Right ventricle myocardium superior (tissue), 1 donor: ENCODE results near the gene ROR1. TPM values are rescaled to one million over a fixed set of nuclear protein-coding genes. Genes with fewer than 3 reads are reported as not detected.

Experiments
- ATAC-seq: fragments of 200-7000 bp; cut with Tn5 transposase; one replicate; pipeline ENCODE4 v1.9.1; 2020; ENCODE audit warnings: mild to moderate bottlenecking; ENCODE audit not compliant: poor library complexity
- DNase-seq: peaks from one replicate; pipeline ENCODE4 v3.0.0-alpha.2; 2020
- intact Hi-C: fragments of 100-400 bp; cut with DNase I; formaldehyde crosslinking; loops from one replicate; pipeline ENCODE4 v1.11.2; 2022
- total RNA-seq: library from RNA; stranded (reverse); fragmentation: NEBNext Ultra II Directional; extraction: Animal tissue kit (Norgen Biotek cat#: 25700); gene quantifications from one replicate; pipeline ENCODE4 v1.2.1, GENCODE V29; 2021
- donor health status: DM: no; HTN: yes; CAD: no; lungs with severe emphysema.

Gene ROR1
- total RNA-seq, 1 donor from 2014 or later = 8.6 TPM

DNA sequence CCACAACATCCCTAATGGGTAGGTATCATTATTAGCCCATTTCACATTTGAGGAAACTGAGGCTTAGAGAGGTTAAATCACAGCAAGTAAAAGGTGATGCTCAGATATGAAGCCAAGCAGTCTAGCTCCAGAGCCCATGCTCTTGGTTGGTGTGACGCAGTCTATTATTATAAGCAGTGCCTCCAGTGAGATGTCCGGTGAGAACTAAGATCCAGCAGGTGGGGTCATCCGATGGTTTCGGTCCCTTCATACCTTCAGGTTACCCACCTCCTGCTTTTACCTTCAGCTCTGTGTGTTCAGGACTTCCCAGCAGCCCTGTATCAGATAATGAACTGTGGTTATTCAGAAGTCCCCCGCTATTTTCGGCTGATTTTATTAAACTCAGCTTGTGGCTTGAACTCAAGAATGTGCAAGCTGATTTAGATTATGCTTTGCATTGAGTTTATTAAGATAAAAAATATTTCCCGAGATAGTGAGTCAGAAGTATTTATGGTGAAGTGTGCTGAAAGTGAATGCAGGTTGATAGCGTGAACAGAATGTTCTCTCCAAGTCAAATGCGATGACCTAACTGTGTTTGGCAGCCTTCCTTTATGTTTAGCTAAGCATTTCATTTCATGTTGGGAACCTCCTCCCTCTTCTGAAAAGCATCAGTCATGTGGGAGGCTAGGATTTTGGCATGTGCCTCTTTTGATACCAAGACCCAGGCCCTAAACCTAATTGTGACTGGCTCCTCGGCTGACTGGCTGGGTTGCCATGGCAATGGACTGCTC lies 268.7 kb downstream of the ROR1 start:
- peak; percentile 89 for ATAC-seq
- DNase-seq = no peak
- intact Hi-C loops = no loop called here

GRCh38 chr1:64043288-64043687 lies 269.5 kb downstream of the ROR1 start:
- DNase-seq (no peak), ATAC-seq (no peak)
- intact Hi-C loops = no loop called here

GRCh38 chr1:64043976-64044375 lies 270.2 kb downstream of the ROR1 start:
- ATAC-seq = no peak
- intact Hi-C loops = no loop called here
- DNase-seq = no peak

GRCh38 chr1:64046243-64046642 lies 272.4 kb downstream of the ROR1 start:
- DNase-seq (no peak), ATAC-seq (no peak)
- intact Hi-C loops = no loop called here

DNA sequence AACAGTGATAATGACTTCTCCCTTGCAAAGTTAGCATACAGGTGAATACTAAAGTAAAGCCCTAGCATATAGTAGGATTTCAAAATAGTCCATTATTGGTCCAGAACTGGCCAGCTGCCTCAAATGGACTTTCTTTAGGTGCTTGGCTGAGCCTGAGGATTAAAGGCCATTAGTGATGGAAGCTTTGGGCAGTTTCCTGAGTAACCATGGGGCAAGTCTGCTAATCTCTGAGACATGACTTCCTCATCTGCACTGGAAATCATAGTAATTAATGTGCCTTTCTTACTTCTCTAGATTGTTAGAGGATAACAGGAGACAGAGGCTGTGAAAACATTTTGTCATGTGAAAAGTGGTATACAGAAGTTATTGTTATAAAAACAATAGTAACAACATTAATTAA lies 273.1 kb downstream of the ROR1 start:
- intact Hi-C loops = no loop called here
- ATAC-seq (no peak), DNase-seq (no peak)

GRCh38 chr1:64047549-64047996 lies 273.8 kb downstream of the ROR1 start:
- DNase-seq = no peak
- intact Hi-C loops = no loop called here
- ATAC-seq = no peak

DNA sequence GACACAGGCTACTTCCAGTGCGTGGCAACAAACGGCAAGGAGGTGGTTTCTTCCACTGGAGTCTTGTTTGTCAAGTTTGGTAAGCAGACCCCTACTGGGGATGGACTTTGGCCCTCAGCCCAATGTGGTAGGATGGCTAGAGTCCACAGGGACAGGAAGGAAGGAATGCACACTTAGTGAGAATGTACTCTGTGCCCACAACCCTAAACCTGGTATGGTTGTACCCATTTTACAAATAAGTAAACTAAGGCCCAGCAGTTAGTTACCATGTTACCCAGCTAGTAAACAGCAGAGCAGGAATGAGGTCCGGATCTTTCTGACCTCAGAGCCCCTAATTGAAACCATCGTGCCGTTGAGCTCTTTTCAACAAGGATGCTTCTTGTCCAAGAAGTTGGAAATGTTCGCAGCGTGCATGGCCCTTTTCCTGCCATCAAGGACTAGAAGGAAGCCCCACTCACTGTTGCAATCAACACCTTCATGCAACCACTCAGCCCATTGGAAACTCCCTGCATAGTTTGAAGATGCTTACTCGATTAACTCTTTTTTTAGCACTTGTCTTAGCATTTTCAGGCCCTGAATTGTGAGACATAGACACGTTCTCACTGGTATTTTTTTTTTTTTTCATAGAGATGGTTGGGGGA lies 276.2 kb downstream of the ROR1 start:
- ATAC-seq (no peak), DNase-seq (no peak)
- intact Hi-C loops = no loop called here

- intact Hi-C loops = no loop called here
- ATAC-seq (no peak), DNase-seq (no peak)
Measured at GRCh38 chr1:64050601-64051000, 276.8 kb downstream of the ROR1 start.

DNA sequence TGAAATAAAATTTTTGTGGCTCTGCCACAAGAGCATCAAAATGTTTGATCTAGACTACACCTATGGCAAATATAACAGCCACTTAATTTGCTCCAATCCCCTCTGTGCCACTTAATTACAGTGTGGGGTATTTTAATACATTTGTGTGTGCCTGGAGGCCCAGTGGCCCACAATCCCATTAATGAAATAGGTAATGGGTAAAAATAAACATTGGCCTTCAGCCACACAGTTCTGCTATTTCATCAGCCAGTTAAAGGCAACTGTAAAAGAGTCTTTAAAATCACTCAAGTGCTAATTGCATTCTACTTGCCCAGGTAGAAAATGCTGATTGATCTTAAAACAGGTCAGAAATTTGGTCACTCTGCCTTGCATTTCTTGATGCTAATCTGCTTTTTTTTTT lies 278.0 kb downstream of the ROR1 start:
- ATAC-seq (peak; percentile 82), DNase-seq (no peak)

GRCh38 chr1:64052777-64053176 lies 279.0 kb downstream of the ROR1 start:
- intact Hi-C loops = no loop called here
- ATAC-seq (no peak), DNase-seq (no peak)

More for the DNA sequence above, 278.0 kb downstream of the ROR1 start:
- intact Hi-C loops = no loop called here

- ATAC-seq (peak; percentile 72), DNase-seq (no peak)
- intact Hi-C loops = no loop called here
Measured at GRCh38 chr1:64055310-64055709, 281.5 kb downstream of the ROR1 start.

DNA sequence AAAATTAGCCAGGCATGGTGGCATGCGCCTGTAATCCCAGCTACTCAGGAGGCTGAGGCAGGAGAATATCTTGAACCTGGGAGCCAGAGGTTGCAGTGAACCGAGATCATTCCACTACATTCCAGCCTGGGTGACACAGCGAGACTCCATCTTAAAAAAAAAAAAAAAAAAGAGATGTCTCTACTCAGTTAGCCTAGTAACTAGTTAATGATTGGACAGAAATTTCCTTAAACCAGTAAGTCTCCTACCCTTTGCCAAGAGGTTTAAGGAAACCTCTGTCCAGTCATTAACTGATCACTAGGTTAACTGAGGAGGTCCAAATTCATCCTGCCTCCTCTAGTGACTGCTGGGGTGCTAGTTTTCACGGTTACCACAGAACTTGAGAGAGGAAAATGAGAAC lies 285.7 kb downstream of the ROR1 start:
- ATAC-seq (no peak), DNase-seq (no peak)
- intact Hi-C loops = no loop called here

DNA sequence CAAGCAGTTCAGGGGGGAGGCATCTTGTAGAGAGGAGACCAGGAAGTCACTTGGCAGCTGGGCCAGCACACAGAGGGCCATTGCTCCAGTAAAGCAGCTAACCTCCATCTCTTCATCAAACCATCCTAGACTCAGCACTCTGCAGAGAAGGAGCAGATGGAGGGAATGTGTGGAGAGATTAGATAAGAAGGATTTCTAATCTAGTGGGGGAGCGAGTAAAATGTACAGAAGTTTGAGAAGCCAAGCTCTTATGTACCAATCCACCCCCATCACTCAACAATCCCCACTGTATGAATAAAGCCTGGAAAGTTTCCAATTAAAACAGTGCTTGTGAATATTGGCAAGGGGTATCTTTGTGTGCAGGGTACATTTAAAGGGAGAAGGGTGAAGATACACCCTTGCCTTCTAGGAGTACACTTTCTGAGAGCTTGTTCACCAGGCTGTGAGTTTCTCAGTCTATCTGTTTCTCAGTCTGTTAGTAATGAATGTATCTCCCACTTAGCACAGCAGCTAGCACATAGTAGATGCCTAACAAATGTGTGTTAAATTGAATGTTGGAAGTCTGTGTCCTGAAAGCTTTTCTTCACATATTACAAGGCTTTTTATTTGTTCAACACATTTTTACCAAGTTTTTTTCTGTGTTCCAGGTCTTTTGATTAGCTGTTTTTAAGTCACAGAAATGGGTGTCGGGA lies 286.9 kb downstream of the ROR1 start:
- no peak for DNase-seq
- intact Hi-C loops = no loop called here
- ATAC-seq = no peak

GRCh38 chr1:64061430-64062104 lies 287.8 kb downstream of the ROR1 start:
- DNase-seq (no peak), ATAC-seq (no peak)
- intact Hi-C loops = no loop called here

GRCh38 chr1:64062529-64062928 lies 288.7 kb downstream of the ROR1 start:
- intact Hi-C loops = no loop called here
- DNase-seq (no peak), ATAC-seq (no peak)

GRCh38 chr1:64062941-64063581 lies 289.2 kb downstream of the ROR1 start:
- no peak for ATAC-seq
- no peak for DNase-seq
- intact Hi-C loops = no loop called here

GRCh38 chr1:64065571-64065970 lies 291.8 kb downstream of the ROR1 start:
- intact Hi-C loops = no loop called here
- DNase-seq (no peak), ATAC-seq (no peak)

- intact Hi-C loops = no loop called here
- DNase-seq = no peak
- peak; percentile 64 for ATAC-seq
Measured at GRCh38 chr1:64072089-64072793, 298.4 kb downstream of the ROR1 start.
